Measurements from ENCODE around the gene PLAC1.

The PLAC1 gene

GRCh38 chrX:134537179-134537955 is 120.9 kb downstream of the PLAC1 start:
- no peak for DNase-seq

GRCh38 chrX:134533952-134534351 is 124.3 kb downstream of the PLAC1 start:
- no peak for DNase-seq

- DNase-seq, result no peak
These were observed 124.9 kb downstream of the PLAC1 start for GRCh38 chrX:134533352-134533751.

- no peak for DNase-seq
These were observed 127.4 kb downstream of the PLAC1 start for GRCh38 chrX:134530845-134531244.

DNA sequence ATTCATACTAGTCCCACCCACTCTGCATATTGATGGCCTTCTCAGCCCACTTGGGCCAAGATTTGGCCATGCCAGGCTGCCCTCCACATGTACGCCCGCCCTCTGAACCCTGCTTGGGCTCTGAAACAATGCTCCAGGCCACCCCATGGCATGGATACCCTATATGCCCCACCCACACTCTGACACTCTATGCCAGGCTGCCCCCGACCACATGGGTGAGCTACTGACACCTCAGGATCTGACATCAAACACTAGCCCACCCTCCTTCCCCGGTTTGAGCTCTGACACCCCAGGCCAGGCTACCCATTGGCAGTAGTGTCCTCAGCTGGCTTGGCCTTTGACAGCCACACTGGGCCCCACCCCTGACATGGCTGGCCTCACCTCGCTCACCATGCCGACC is 128.8 kb downstream of the PLAC1 start:
- no peak for DNase-seq

DNA sequence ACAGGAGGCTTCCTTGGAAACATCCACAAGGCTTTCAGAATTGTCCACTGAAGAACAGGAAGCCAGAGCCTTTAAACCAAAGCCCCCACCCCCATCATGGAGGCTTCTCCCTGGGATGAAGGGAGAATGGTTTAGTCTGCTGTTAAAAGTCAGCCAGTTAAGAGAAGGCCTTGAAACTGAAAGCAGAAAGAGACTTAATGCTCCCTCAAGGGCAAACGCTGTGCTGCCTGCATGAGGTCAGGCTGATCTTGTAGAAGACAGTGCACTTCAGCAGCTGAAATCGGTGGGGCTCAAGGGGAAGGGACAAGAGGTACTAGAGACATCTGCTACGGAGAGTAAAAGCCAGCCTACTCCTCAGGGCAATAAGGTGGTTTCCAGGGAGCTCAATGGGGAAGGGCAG is 129.3 kb downstream of the PLAC1 start:
- DNase-seq, result no peak

- DNase-seq, result no peak
These were observed 131.9 kb downstream of the PLAC1 start for GRCh38 chrX:134526399-134526798.

DNA sequence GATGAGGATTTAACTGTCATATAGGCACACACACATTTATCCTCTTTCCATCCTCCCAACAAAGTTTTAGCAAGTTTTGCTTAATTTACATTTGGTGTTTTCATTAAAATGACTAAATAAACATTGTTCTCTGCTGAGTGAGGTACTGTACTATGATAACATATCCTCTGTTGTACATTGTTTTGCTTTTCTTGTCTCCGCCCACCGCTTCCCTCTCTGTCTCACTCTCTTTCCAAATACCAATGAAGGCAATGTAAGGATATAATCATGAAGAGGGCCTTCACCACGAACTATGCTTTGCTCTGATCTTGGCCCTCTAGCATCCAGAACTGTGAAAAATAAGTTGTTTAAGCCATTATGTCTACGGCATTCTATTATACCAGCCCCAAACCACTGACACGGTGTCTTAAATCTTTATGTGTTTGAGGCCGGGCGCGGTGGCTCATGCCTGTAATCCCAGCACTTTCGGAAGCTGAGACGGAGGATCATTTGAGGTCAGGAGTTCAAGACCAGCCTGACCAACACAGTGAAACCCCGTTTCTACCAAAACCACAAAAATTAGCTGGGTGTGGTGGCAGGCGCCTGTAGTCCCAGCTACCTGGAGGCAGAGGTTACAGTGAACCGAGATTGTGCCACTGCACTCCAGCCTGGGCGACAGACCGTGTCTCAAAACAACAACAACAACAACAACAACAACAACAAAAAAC is 133.0 kb downstream of the PLAC1 start:
- no peak for DNase-seq

- no peak for DNase-seq
These were observed 134.1 kb downstream of the PLAC1 start for GRCh38 chrX:134524181-134524580.

GRCh38 chrX:134520860-134521390 is 137.3 kb downstream of the PLAC1 start:
- peak; percentile 51 for DNase-seq

Data from COR-L47 (cell line).